Thyroid gland (tissue), 4 donors: ENCODE results near the gene RFX4.

Source experiments
- CTCF ChIP-seq, 6 experiments: fragments of 200-600 bp in 3 of 6; fragments of 450-650 bp in 3 of 6; sonication (generic) in 3 of 6; IDR thresholded peaks; one replicate each; pipeline ENCODE4 v1.5.1; 2016 to 2019; ENCODE audit warnings: antibody characterized with exemption in 6 of 6, mild to moderate bottlenecking in 2 of 6, inconsistent platforms in 1 of 6, moderate library complexity in 1 of 6
- POLR2A ChIP-seq, 2 donors: fragments of 450-650 bp; IDR thresholded peaks; one replicate each; pipeline ENCODE4 v1.6.1; 2017; ENCODE audit warnings: antibody characterized with exemption in 2 of 2, mild to moderate bottlenecking in 2 of 2, moderate library complexity in 1 of 2

GRCh38 chr12:106580671-106581508 is 1.9 kb upstream of the RFX4 start:
- no peak for TF ChIP-seq CTCF (IDR thresholded peaks at IDR 0.05)
- TF ChIP-seq POLR2A (IDR thresholded peaks at IDR 0.05) = no peak
